Fibroblast of the aortic adventitia (primary cell): ENCODE results near the gene SCAI. TPM values are rescaled to one million over a fixed set of nuclear protein-coding genes. Genes with fewer than 3 reads are reported as not detected.
"Not testable (repeated sequence)": the region's sequence is repeated elsewhere in the genome, so short reads cannot be mapped to it uniquely, and the experiment has no call there.

ENCODE experiments used
- DNase-seq: peaks from one replicate; pipeline ENCODE4 v3.0.0-alpha.2; 2010; ENCODE audit warnings: low read depth
- H3K4me3 ChIP-seq: 2 replicates; pipeline ENCODE4 v1.5.1; 2011; ENCODE audit warnings: low read depth, mild to moderate bottlenecking, control low read depth, low read length, moderate library complexity
- total RNA-seq: library from RNA; depleted of rRNA; stranded (reverse); fragments of >200 nt; gene quantifications from 2 replicates; pipeline ENCODE4 v1.2.3, GENCODE V29; 2012; ENCODE audit warnings: low replicate concordance
- TF ChIP-seq, protein P1 (sequence below): IDR thresholded peaks from 2 replicates; pipeline ENCODE4 v1.5.1; 2011; ENCODE audit warnings: mild to moderate bottlenecking, low read length, control low read depth, inconsistent platforms; ENCODE audit not compliant: insufficient read depth

SCAI gene
- total RNA-seq, 1 donor: 14.0 TPM

- DNase-seq: no peak
- TF ChIP-seq, protein P1, sequence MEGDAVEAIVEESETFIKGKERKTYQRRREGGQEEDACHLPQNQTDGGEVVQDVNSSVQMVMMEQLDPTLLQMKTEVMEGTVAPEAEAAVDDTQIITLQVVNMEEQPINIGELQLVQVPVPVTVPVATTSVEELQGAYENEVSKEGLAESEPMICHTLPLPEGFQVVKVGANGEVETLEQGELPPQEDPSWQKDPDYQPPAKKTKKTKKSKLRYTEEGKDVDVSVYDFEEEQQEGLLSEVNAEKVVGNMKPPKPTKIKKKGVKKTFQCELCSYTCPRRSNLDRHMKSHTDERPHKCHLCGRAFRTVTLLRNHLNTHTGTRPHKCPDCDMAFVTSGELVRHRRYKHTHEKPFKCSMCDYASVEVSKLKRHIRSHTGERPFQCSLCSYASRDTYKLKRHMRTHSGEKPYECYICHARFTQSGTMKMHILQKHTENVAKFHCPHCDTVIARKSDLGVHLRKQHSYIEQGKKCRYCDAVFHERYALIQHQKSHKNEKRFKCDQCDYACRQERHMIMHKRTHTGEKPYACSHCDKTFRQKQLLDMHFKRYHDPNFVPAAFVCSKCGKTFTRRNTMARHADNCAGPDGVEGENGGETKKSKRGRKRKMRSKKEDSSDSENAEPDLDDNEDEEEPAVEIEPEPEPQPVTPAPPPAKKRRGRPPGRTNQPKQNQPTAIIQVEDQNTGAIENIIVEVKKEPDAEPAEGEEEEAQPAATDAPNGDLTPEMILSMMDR: no peak
- H3K4me3 ChIP-seq: no peak overlapping the region
These were observed 37.5 kb upstream of the SCAI start for GRCh38 chr9:125180876-125181275.

GRCh38 chr9:125179776-125180175 is 36.4 kb upstream of the SCAI start:
- DNase-seq, H3K4me3 ChIP-seq: not testable (repeated sequence)

DNA sequence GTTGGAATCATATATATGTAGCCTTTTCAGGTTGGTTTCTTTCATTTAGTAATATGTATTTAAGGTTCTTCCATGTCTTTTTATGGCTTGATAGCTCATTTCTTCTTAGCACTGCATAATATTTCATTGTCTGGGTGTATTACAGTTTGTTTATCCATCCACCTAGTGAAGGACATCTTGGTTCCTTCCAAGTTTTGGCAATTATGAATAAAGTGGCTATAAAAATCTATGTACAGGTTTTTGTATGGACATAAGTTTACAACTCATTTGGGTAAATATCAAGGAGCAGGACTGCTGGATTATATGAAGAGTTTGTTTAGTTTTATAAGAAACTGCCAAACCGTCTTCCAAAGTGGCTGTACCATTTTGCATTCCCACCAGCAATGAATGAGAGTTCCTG is 34.6 kb upstream of the SCAI start:
- no peak overlapping the region for H3K4me3 ChIP-seq
- no peak for DNase-seq

DNA sequence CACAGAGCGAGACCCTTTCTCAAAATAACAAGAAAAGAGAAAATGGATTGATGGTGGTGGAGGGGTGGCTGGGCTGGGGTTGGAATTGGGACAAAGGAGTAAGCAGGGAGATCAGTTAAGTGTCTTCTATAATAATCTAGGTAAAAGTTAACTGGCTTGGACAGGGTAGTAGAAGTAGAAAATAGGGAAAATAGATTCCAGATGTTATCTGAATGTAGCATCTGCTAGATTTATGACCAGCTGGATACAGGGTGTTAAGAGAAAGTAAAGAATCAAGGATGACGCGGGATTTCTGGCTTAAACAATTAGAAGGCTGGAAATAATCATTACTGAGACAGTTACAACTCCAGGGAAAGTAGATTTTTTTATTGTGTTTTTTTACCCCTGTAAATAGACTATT is 33.3 kb upstream of the SCAI start:
- no peak overlapping the region for H3K4me3 ChIP-seq
- TF ChIP-seq, protein P1: no peak
- DNase-seq: peak; percentile 56

More for the DNA sequence above, 34.6 kb upstream of the SCAI start:
- TF ChIP-seq, protein P1: no peak

DNA sequence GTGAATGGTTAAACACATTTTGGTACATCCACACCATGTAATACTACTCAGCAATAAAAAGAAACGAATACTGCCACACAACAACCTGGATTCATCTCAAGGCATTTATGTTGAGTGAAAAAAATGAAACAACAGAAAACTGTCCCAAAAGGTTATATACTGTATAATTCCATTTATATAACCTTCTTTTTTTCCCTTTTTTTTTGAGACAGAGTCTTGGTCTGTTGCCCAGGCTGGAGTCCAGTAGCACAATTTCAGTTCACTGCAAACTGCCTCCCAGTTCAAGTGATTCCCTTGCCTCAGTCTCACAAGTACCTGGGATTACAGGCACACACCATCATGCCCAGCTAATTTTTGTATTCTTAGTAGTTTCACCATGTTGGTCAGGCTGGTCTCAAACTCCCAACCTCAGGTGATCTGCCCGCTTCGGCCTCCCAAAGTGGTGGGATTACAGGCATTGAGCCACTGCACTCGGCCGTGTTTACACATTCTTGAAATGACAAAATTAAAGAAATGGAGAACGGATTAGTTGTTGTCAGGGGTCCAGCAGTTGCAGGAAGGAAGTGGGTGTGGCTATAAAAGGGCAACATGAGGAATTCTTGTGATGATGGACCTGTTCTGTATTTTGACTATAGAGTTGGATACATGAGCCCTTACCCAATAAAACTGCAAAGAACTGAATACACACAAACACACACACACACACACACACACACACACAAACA is 28.9 kb upstream of the SCAI start:
- TF ChIP-seq, protein P1: no peak
- DNase-seq: peak; percentile 54
- H3K4me3 ChIP-seq: no peak overlapping the region

DNA sequence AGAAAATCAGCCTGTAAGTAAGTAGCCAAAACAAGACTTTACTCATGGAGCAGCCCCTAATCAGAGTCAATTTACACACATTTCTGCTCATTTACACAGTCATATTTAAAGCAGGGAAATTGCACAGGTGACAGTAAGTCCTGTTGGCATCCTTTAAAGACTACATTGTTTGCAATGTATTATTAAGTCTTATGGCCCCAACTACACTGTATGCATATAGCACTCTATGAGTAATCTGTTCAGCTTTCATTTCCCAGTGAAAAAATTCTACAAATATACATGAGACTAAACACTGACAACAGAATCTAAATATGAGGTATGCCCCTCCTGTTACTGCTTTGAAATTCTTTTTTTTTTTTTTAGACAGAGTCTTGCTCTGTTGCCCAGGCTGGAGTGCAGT is 26.6 kb upstream of the SCAI start:
- no peak for DNase-seq
- TF ChIP-seq, protein P1: no peak
- no peak overlapping the region for H3K4me3 ChIP-seq

- H3K4me3 ChIP-seq: no peak overlapping the region
- DNase-seq: no peak
- TF ChIP-seq, protein P1: no peak
These were observed 23.4 kb upstream of the SCAI start for GRCh38 chr9:125166762-125167161.

DNA sequence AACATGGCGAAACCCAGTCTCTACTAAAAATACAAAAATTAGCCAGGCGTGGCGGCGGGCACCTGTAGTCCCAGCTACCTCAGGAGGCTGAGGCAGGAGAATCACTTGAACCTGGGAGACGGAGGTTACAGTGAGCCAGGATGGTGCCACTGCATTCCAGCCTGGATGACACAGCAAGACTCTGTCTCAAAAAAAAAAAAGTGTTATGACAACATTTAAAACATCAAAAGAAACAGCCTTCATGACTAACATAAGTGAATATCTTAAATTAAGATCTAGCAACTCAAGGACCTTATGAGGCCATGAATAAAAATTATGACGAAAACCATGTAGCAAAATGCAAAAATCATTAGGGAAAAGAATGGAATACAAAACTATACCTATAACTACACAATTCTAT is 19.6 kb upstream of the SCAI start:
- not testable (repeated sequence) for H3K4me3 ChIP-seq, DNase-seq
